GM12891 (cell line): ENCODE data around the gene HOXA13.

Experiments used
- DNase-seq: peaks from one replicate; pipeline ENCODE4 v3.0.0; 2011; ENCODE audit warnings: low spot score; ENCODE audit not compliant: insufficient read length
- FAIRE-seq: peaks from 2 replicates; lab custom pipeline; 2011; peaks lifted over from hg19 to GRCh38; lab: Jason Lieb, UNC
- PAX5 ChIP-seq: IDR thresholded peaks from 2 replicates; pipeline ENCODE4 v1.6.1; 2011; ENCODE audit warnings: low read length, moderate library complexity, mild to moderate bottlenecking; ENCODE audit not compliant: insufficient read depth, severe bottlenecking
- POLR2A ChIP-seq: IDR thresholded peaks from 2 replicates; pipeline ENCODE4 v1.6.1; 2011; ENCODE audit warnings: low read depth, low read length, control low read depth
- POLR2AphosphoS5 ChIP-seq: IDR thresholded peaks from 2 replicates; pipeline ENCODE4 v1.6.1; 2011; ENCODE audit warnings: low read depth, low read length, control low read depth
- POU2F2 ChIP-seq: IDR thresholded peaks from 2 replicates; pipeline ENCODE4 v1.6.1; 2011; ENCODE audit warnings: low read depth, mild to moderate bottlenecking, control low read depth, low read length, moderate library complexity
- SPI1 ChIP-seq: IDR thresholded peaks from 2 replicates; pipeline ENCODE4 v1.6.1; 2011; ENCODE audit warnings: low read depth, low read length, control low read depth
- TAF1 ChIP-seq: IDR thresholded peaks from 2 replicates; pipeline ENCODE4 v1.6.1; 2011; ENCODE audit warnings: low read depth, low read length, control low read depth

Gene HOXA13

DNA sequence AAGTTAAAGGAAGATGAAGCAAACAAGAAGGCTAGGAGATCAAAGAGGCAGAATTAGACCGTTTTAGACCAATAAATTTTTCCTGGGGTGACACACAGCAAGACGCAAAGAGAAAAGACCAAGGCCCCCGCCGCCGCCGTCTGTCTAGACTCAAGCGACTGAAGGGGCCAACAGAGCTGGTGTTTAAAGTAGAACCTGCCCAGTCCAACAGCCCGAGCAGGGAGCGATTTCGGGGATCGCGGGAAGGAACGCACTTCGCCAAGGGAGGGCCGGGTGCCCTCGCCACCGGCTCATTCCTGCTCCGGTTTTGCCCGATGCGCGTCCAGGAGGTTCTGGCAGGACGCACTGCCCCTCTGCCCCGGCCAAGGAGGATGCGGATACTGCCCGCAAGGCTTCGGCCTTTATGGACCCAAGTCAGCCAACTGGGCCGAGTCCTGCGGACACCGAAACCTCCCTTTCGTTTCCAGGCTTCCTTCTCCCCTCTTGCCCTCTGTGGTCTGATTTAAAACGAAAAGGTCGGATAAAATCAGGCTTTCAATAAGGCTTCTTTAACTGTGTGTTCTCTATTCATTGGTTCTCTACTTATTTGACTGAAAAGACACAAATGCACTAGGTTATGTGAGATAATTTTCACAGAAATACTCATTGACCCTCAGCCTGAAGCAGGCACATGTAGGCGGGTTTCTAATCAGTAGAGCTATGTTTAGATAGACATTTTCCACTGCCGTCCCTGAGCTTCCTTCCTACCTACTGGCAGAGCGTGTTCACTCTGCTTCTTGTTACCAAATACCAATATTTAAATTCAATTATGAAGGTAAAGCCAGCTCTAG lies 41.2 kb downstream of the HOXA13 start:
- FAIRE-seq (no peak), DNase-seq (no peak)
- TF ChIP-seq POLR2AphosphoS5 (no peak), PAX5 (no peak), POLR2A (no peak), POU2F2 (no peak), TAF1 (no peak), SPI1 (no peak)

DNA sequence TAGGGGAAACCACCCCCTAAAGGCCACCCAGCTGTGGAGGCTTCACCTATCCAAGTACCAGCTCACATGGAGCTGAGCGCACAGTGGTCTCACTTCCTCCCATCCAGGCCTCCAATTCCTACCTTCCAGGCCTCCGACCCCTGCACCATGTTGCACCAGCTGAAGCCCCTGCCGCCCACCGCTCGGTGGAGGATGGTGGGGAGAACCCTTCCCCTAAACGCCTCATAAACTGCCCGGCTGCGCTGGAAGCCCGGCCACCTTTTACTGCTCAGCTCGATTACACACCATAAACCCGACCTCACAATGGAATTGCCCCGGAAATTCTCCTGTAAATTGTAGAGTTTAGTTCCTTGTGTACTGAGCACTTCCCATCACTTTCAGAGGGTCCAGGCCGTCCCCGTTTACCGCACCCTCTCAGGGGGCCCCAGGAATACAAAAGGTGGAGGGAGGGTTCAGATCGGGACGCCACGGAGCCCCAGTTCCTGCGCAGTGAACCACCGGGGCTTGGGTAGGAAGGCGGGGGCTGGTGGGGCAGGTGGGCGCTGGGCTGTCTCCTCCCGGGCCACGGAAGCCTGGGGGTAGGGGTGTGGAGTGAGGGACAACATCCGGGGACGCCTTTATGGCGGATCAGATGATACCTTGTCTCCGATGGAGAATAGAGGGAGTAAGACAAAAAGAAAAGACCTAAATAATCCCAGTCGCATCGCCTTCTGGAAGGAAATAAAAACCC lies 42.0 kb downstream of the HOXA13 start:
- TF ChIP-seq POLR2AphosphoS5 (no peak), SPI1 (no peak), POLR2A (no peak), PAX5 (no peak), TAF1 (no peak), POU2F2 (no peak)
- FAIRE-seq (no peak), DNase-seq (no peak)

DNA sequence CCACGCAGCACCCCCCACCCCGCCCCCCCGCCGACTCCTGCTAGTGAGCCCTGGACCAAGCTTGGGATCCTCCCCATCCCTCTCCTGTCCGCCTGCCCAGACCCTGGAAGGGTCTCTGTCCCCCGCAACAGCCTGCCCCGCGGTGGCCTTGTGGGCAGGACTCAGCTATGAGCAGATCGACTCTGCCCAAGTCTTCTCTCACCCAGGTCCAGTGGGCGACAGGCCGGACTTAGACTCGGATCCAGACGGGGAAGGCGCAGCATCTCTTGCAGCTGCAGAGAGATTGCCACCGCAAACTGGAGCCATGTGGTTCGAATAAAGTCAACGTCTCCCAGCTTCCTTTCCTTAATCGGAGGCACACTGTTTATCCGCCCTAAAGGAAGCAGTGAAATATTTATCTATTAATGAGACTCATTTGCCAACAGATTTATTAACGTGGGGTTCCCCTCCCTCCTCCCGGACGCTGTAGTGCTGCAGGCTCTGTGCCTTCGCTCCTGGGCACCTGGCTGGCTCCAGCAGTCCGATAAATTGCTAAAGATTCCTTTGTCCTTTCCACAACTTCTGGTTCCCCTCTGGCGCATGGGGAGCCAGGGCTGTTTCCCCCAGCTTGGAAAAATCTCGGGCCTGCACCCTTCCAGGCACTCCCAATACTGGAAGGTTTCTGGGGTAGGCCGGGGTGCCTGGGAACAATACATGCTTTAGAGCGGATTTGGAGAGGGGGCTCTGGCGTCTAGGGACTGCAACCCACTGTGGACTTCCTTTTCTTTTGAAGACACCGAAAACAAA lies 42.8 kb downstream of the HOXA13 start:
- TF ChIP-seq POU2F2 (no peak), SPI1 (no peak), PAX5 (no peak)
- DNase-seq = no peak
- no peak for FAIRE-seq

- DNase-seq = no peak
- FAIRE-seq = no peak
These were observed 43.4 kb downstream of the HOXA13 start, which contains the start of gene HOXA7 for GRCh38 chr7:27156508-27156898. Gene HOXA7 (minus strand): TSS chr7:27156675. CDS start chr7:27156545, 130 bp downstream.

DNA sequence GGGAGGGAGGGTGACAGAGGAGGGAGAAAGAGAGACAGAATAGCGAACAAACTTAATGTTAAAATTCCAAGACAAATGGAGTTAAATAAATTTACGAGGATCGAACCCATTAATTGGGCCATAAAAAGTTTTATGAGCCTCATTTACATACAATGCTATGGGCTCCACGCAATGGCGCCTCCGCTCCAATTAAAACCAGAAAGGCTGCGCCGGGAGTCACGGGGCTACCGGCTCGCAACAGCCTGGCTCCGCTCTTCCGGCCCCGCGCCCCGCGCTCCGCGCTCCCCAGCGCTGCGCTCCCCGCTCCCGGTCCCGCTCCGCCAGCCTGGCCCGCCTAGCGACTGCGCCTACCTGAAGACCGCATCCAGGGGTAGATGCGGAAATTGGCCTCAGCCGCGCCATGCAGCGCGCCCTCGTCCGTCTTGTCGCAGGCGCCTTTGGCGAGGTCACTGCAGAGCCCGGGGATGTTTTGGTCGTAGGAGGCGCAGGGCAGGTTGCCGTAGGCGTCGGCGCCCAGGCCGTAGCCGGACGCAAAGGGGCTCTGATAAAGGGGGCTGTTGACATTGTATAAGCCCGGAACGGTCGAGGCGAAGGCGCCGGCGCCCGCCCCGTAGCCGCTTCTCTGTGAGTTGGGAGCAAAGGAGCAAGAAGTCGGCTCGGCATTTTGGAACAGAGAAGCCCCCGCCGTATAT lies 43.9 kb downstream of the HOXA13 start:
- FAIRE-seq = no peak
- TF ChIP-seq POLR2AphosphoS5 = no peak
- TF ChIP-seq SPI1 = no peak
- TF ChIP-seq TAF1 = no peak
- no peak for TF ChIP-seq POLR2A
- TF ChIP-seq PAX5 = no peak
- no peak for TF ChIP-seq POU2F2
- DNase-seq = no peak

More at GRCh38 chr7:27156508-27156898, 43.4 kb downstream of the HOXA13 start, which contains the start of gene HOXA7:
- TF ChIP-seq TAF1 (no peak), POLR2A (no peak), PAX5 (no peak), POLR2AphosphoS5 (no peak)

DNA sequence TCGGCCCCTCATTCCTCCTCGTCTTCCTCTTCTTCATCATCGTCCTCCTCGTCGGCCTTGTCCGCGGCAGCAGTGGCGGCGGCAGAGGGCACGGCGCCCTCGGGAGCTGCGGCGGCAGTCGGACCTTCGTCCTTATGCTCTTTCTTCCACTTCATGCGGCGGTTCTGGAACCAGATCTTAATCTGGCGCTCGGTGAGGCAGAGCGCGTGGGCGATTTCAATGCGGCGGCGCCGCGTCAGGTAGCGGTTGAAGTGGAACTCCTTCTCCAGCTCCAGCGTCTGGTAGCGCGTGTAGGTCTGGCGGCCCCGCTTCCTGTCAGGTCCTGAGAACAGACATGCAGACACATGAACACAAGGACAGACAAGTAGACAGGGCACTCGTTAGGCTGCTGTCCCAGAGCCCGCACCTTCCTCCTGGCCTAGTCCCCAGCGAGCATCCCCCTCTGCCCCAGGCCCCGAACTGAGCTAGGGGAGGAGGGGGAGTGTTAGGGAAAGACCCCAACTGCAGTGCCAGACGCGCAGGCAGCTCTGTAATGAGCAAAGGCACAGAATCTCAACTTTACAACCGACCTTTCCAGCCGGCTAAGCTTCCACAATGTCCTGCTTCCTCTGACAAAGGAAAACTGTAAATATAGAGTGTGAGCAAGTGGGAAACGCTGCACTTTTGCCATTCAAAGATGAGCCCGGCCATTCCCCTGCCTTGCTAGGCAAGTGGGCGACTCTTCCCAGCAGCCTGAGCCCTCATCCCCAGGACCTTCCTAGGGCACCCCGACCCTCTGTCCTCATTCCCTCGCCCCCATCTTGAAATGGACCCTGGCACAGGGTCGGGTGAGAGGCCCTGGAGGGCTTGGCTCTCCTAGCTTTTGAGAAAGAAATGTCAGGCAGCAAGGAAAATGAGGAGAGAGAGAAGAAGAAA lies 44.7 kb downstream of the HOXA13 start:
- DNase-seq = no peak
- TF ChIP-seq TAF1 (no peak), POU2F2 (no peak), SPI1 (no peak), PAX5 (no peak), POLR2A (no peak), POLR2AphosphoS5 (no peak)
- FAIRE-seq = no peak

DNA sequence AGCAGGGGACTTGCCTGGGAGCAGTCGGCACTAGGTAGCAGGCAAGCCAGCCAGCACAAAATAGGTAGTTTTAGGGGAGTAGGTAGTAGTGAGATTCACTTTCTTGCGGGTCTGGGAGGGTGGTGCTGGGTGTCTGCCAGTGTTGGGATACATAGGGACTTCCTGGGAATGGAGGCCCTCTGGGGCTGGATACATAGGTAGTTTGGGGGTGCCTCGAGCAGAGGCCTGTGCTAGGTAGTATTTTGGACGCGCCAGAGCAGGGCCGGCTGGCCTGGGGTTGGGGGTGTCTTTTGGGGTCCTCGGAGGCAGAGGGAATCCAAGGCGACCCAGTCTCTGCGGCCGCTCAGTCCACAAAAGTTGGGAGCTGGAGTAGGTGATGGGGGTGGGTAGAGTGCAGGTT lies 45.5 kb downstream of the HOXA13 start:
- DNase-seq (no peak), FAIRE-seq (no peak)
- no peak for TF ChIP-seq POLR2A
- TF ChIP-seq POU2F2 = no peak
- TF ChIP-seq PAX5 = no peak
- no peak for TF ChIP-seq SPI1
- TF ChIP-seq POLR2AphosphoS5 = no peak
- TF ChIP-seq TAF1 = no peak

- TF ChIP-seq TAF1 (no peak), POLR2AphosphoS5 (no peak), SPI1 (no peak), PAX5 (no peak)
- FAIRE-seq = no peak
- DNase-seq = no peak
These were observed 46.4 kb downstream of the HOXA13 start for GRCh38 chr7:27153526-27153925.
